GM19193 (cell line): ENCODE measurements around the gene SMIM8.

Experiments used
- POLR2A ChIP-seq: IDR thresholded peaks from 4 replicates; pipeline ENCODE4 v1.6.1; 2011; ENCODE audit not compliant: insufficient read depth, insufficient read length; ENCODE audit errors: extremely low read depth

SMIM8 gene

GRCh38 chr6:87357479-87358196 is 35.2 kb downstream of the SMIM8 start:
- no peak for TF ChIP-seq POLR2A

GRCh38 chr6:87364602-87365252 is 42.3 kb downstream of the SMIM8 start:
- TF ChIP-seq POLR2A = no peak

GRCh38 chr6:87366072-87366827 is 43.9 kb downstream of the SMIM8 start:
- TF ChIP-seq POLR2A = no peak

GRCh38 chr6:87366899-87367298 is 44.5 kb downstream of the SMIM8 start:
- no peak for TF ChIP-seq POLR2A

GRCh38 chr6:87373377-87373776 is 51.0 kb downstream of the SMIM8 start:
- no peak for TF ChIP-seq POLR2A

- TF ChIP-seq POLR2A = no peak
Measured at GRCh38 chr6:87375315-87375714, 52.9 kb downstream of the SMIM8 start.

- TF ChIP-seq POLR2A = no peak
Measured at GRCh38 chr6:87376643-87377042, 54.3 kb downstream of the SMIM8 start.

GRCh38 chr6:87378947-87379346 is 56.6 kb downstream of the SMIM8 start:
- TF ChIP-seq POLR2A = no peak

GRCh38 chr6:87382861-87383260 is 60.5 kb downstream of the SMIM8 start:
- no peak for TF ChIP-seq POLR2A

- no peak for TF ChIP-seq POLR2A
Measured at GRCh38 chr6:87384038-87384437, 61.6 kb downstream of the SMIM8 start.

- no peak for TF ChIP-seq POLR2A
Measured at GRCh38 chr6:87384449-87384848, 62.1 kb downstream of the SMIM8 start.

GRCh38 chr6:87391334-87391733 is 68.9 kb downstream of the SMIM8 start:
- TF ChIP-seq POLR2A = no peak
